RWPE2 (cell line): ENCODE measurements around the gene SMIM36.
"Not testable (repeated sequence)": the region's sequence is repeated elsewhere in the genome, so short reads cannot be mapped to it uniquely, and the experiment has no call there.

Source experiments
- ATAC-seq: fragments of 200-7000 bp; cut with Tn5 transposase; 3 replicates; pipeline ENCODE4 v1.9.1; 2021; ENCODE audit warnings: low read depth
- DNase-seq: peaks from one replicate; pipeline ENCODE4 v3.0.0-alpha.2; 2020; ENCODE audit warnings: low spot score
- H3K27ac ChIP-seq: fragments of 450-650 bp; 2 replicates; pipeline ENCODE4 v1.5.1; 2017; ENCODE audit warnings: mild to moderate bottlenecking; ENCODE audit not compliant: poor library complexity, severe bottlenecking
- H3K27me3 ChIP-seq: fragments of 250-450 bp; sonication (Bioruptor Pico); 2 replicates; pipeline ENCODE4 v1.5.1; 2021; ENCODE audit warnings: mild to moderate bottlenecking, moderate library complexity; ENCODE audit not compliant: insufficient read depth, poor library complexity, severe bottlenecking
- H3K36me3 ChIP-seq: fragments of 250-450 bp; sonication (Bioruptor Pico); 2 replicates; pipeline ENCODE4 v1.5.1; 2020; ENCODE audit warnings: low read depth, mild to moderate bottlenecking, moderate library complexity
- H3K4me1 ChIP-seq: fragments of 250-450 bp; sonication (Bioruptor Pico); 2 replicates; pipeline ENCODE4 v1.5.1; 2021; ENCODE audit warnings: mild to moderate bottlenecking, moderate library complexity; ENCODE audit not compliant: insufficient read depth, poor library complexity, severe bottlenecking
- H3K4me3 ChIP-seq: fragments of 250-450 bp; sonication (Bioruptor Pico); 2 replicates; pipeline ENCODE4 v1.5.1; 2021; ENCODE audit warnings: mild to moderate bottlenecking, moderate library complexity; ENCODE audit not compliant: severe bottlenecking
- H3K9me3 ChIP-seq: fragments of 250-450 bp; sonication (Bioruptor Pico); 2 replicates; pipeline ENCODE4 v1.5.1; 2021; ENCODE audit warnings: mild to moderate bottlenecking, moderate library complexity; ENCODE audit not compliant: severe bottlenecking
- TF ChIP-seq, protein P1 (sequence below): fragments of 450-650 bp; IDR thresholded peaks from one replicate; pipeline ENCODE4 v1.5.1; 2017; ENCODE audit warnings: mild to moderate bottlenecking, moderate library complexity; ENCODE audit not compliant: poor library complexity, severe bottlenecking

SMIM36 gene

GRCh38 chr17:55446581-55447205 is 64.6 kb downstream of the SMIM36 start:
- Histone ChIP-seq H3K9me3 (no peaks in the 10 kb centered on the region), H3K4me3 (no peak overlapping the region), H3K36me3 (no peaks in the 10 kb centered on the region), H3K27ac (no peak overlapping the region), H3K27me3 (no peaks in the 10 kb centered on the region), H3K4me1 (peaks cover 17% of the 10 kb centered on the region)
- TF ChIP-seq, protein P1, sequence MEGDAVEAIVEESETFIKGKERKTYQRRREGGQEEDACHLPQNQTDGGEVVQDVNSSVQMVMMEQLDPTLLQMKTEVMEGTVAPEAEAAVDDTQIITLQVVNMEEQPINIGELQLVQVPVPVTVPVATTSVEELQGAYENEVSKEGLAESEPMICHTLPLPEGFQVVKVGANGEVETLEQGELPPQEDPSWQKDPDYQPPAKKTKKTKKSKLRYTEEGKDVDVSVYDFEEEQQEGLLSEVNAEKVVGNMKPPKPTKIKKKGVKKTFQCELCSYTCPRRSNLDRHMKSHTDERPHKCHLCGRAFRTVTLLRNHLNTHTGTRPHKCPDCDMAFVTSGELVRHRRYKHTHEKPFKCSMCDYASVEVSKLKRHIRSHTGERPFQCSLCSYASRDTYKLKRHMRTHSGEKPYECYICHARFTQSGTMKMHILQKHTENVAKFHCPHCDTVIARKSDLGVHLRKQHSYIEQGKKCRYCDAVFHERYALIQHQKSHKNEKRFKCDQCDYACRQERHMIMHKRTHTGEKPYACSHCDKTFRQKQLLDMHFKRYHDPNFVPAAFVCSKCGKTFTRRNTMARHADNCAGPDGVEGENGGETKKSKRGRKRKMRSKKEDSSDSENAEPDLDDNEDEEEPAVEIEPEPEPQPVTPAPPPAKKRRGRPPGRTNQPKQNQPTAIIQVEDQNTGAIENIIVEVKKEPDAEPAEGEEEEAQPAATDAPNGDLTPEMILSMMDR: no peak
- ATAC-seq: no peak
- no peak for DNase-seq

DNA sequence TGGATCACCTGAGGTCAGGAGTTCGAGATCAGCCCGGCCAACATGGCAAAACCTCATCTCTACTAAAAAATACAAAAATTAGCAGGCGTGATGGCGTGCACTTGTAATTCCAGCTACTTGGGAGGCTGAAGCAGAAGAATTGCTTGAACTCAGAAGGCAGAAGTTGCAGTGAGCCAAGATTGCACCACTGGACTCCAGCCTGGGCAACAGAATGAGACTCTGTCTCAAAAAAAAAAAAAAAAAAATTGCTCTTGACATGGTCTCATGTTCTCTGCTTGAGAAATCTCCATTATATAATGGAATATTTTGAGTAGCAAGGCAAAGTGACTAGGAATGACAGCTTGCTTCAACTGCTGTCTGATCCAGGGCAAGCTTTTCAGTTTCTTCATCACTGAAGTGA is 65.2 kb downstream of the SMIM36 start:
- DNase-seq, H3K9me3 ChIP-seq, ATAC-seq, H3K36me3 ChIP-seq, H3K27me3 ChIP-seq, H3K4me3 ChIP-seq, H3K27ac ChIP-seq: not testable (repeated sequence)
- H3K4me1 ChIP-seq: peaks cover 17% of the 10 kb centered on the region

- H3K36me3 ChIP-seq: no peaks in the 10 kb centered on the region
- H3K4me1 ChIP-seq: peaks cover 24% of the 10 kb centered on the region
- no peaks in the 10 kb centered on the region for H3K9me3 ChIP-seq
- no peak overlapping the region for H3K4me3 ChIP-seq
- no peak for DNase-seq
- ATAC-seq: no peak
- no peak overlapping the region for H3K27ac ChIP-seq
- no peaks in the 10 kb centered on the region for H3K27me3 ChIP-seq
- TF ChIP-seq, protein P1: no peak
Measured at GRCh38 chr17:55444471-55445441, 66.5 kb downstream of the SMIM36 start.

DNA sequence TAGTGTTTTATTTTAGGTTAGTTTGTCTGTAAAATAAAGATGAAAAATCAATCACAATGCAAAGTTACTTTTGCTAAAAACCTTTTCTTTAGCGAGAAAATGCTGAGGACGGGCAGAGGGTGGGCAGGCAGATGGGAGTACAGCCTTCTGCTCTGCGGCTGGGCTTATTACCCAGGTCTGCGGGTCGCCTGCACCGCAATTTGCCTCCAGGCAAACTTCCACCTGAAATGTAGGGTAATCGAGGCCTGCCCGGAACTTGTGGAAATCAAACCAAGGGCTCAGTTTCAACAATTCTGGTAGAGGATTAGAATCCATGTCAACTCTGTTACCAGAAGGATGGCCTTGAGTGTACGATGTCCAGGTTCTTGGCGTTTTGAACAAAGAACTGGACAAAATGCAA is 67.3 kb downstream of the SMIM36 start:
- TF ChIP-seq, protein P1: no peak

DNA sequence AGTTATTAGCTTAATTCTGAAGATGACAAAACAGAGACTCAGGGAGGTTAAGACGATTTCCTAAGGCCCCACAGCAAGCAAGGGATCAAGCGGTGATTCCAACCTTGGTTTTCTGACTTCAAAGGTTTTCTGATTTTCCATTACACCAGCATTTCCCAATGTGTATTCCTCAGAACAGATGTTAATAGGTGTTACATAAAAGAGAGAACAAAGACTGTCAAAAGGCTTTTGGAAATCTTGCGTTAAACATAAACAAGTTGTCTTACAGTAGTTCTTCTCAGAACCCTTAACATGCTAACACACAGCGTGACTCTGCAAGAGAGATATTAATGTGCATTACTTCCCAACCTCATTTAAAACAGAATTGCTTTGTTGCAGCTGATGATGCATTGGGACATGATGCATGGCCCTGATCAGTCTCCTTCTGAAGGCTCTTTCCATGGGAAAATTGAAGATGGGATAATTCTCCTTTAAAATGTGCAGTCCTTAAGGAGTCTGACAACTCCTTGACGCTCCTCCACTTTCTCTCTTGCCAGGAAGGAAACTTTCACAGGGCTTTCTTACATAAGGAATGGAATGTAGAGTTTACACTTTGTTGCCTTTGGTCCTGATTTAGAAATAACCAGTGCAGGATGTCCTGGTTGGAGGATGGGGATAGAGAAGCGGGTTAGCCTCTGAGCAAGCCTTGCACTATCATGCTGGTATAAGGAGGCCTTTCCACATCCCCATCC is 68.1 kb downstream of the SMIM36 start:
- ATAC-seq (no peak), DNase-seq (no peak)
- no peaks in the 10 kb centered on the region for H3K9me3 ChIP-seq
- TF ChIP-seq, protein P1: no peak
- no peaks in the 10 kb centered on the region for H3K36me3 ChIP-seq
- H3K4me3 ChIP-seq: no peak overlapping the region
- H3K27ac ChIP-seq: no peak overlapping the region
- H3K27me3 ChIP-seq: no peaks in the 10 kb centered on the region
- peaks cover 21% of the 10 kb centered on the region for H3K4me1 ChIP-seq

More for the DNA sequence above, 67.3 kb downstream of the SMIM36 start:
- Histone ChIP-seq H3K27me3 (no peaks in the 10 kb centered on the region), H3K36me3 (no peaks in the 10 kb centered on the region), H3K27ac (no peak overlapping the region), H3K9me3 (no peaks in the 10 kb centered on the region), H3K4me3 (no peak overlapping the region), H3K4me1 (peaks cover 27% of the 10 kb centered on the region)
- ATAC-seq (no peak), DNase-seq (no peak)
